Endothelial cell (in vitro differentiated cells): ENCODE measurements around the gene R3HDM4. TPM values are rescaled to one million over a fixed set of nuclear protein-coding genes. Genes with fewer than 3 reads are reported as not detected.
"Not testable (repeated sequence)": the region's sequence is repeated elsewhere in the genome, so short reads cannot be mapped to it uniquely, and the experiment has no call there.

Experiments
- DNase-seq: peaks from one replicate; pipeline ENCODE4 v3.0.0; 2021; ENCODE audit warnings: low spot score
- H3K27ac Mint-ChIP-seq: one replicate; pipeline ENCODE4 v1.8.0; 2021; ENCODE audit warnings: mixed read lengths, inconsistent platforms; ENCODE audit not compliant: unreplicated experiment
- H3K27me3 Mint-ChIP-seq: one replicate; pipeline ENCODE4 v1.8.0; 2021; ENCODE audit warnings: mild to moderate bottlenecking, moderate library complexity, mixed read lengths, inconsistent platforms; ENCODE audit not compliant: unreplicated experiment
- H3K36me3 Mint-ChIP-seq: one replicate; pipeline ENCODE4 v1.8.0; 2021; ENCODE audit warnings: mild to moderate bottlenecking, low read depth, mixed read lengths, inconsistent platforms; ENCODE audit not compliant: unreplicated experiment
- H3K4me1 Mint-ChIP-seq: one replicate; pipeline ENCODE4 v1.8.0; 2021; ENCODE audit warnings: mild to moderate bottlenecking, mixed read lengths, inconsistent platforms; ENCODE audit not compliant: unreplicated experiment
- H3K4me3 Mint-ChIP-seq: one replicate; pipeline ENCODE4 v1.8.0; 2021; ENCODE audit warnings: mild to moderate bottlenecking, mixed read lengths, inconsistent platforms; ENCODE audit not compliant: unreplicated experiment
- H3K9me3 Mint-ChIP-seq: one replicate; pipeline ENCODE4 v1.8.0; 2021; ENCODE audit warnings: mixed read lengths, inconsistent platforms; ENCODE audit not compliant: unreplicated experiment
- total RNA-seq: library from RNA; stranded (reverse); fragmentation: NEBNext Ultra II Directional; extraction: Animal tissue kit (Norgen Biotek cat#: 25700); gene quantifications from one replicate; pipeline ENCODE4 v1.2.1, GENCODE V29; 2021; ENCODE audit not compliant: unreplicated experiment
- TF ChIP-seq, protein P1 (sequence below): fragments of 200-600 bp; sonication (generic); IDR thresholded peaks from one replicate; pipeline ENCODE4 v1.5.0; 2021; ENCODE audit warnings: antibody characterized with exemption; ENCODE audit not compliant: unreplicated experiment

R3HDM4 gene
- total RNA-seq, 1 donor from 2014 or later = 40.6 TPM

DNA sequence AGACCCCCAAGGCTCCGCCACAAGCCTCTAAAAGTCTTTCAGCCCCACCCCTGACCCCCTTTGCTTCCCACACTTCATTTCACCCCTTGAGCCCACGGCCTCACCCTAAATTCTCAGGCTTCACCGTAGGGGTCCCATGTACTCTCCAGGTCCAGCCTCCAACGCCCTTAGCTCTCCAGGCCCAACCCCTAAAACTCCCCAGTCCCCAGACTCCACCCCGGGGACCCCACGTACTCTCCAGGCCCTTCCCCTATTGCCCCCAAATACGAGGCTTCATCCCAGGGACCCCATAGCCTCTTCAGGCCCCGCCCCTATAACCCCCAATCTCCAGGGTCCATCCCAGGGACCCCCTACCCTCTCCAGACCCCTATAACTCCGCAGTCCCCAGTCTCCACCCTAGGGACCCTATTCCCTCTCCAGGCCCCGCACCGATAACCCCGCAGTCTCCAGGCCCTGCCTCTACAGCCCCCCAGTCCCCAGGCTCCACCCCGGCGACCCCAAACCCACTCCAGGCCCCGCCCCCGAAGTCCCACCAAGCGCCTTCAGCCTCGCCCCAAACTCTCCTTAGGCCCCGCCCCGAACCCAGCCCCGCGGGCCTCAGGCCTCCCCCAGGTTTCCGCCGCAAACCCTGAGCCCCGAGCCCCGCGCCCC, 20.7 kb downstream of the R3HDM4 start:
- H3K27me3 Mint-ChIP-seq = peaks cover 6% of the 10 kb centered on the region
- peak overlapping the region; percentile 67 for H3K27ac Mint-ChIP-seq
- H3K9me3 Mint-ChIP-seq = no peaks in the 10 kb centered on the region
- peak overlapping the region; percentile 93 for H3K4me3 Mint-ChIP-seq
- peak; percentile 26 for DNase-seq
- H3K36me3 Mint-ChIP-seq = peaks cover 3% of the 10 kb centered on the region
- TF ChIP-seq, protein P1, sequence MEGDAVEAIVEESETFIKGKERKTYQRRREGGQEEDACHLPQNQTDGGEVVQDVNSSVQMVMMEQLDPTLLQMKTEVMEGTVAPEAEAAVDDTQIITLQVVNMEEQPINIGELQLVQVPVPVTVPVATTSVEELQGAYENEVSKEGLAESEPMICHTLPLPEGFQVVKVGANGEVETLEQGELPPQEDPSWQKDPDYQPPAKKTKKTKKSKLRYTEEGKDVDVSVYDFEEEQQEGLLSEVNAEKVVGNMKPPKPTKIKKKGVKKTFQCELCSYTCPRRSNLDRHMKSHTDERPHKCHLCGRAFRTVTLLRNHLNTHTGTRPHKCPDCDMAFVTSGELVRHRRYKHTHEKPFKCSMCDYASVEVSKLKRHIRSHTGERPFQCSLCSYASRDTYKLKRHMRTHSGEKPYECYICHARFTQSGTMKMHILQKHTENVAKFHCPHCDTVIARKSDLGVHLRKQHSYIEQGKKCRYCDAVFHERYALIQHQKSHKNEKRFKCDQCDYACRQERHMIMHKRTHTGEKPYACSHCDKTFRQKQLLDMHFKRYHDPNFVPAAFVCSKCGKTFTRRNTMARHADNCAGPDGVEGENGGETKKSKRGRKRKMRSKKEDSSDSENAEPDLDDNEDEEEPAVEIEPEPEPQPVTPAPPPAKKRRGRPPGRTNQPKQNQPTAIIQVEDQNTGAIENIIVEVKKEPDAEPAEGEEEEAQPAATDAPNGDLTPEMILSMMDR = no peak
- H3K4me1 Mint-ChIP-seq = peaks cover 6% of the 10 kb centered on the region

DNA sequence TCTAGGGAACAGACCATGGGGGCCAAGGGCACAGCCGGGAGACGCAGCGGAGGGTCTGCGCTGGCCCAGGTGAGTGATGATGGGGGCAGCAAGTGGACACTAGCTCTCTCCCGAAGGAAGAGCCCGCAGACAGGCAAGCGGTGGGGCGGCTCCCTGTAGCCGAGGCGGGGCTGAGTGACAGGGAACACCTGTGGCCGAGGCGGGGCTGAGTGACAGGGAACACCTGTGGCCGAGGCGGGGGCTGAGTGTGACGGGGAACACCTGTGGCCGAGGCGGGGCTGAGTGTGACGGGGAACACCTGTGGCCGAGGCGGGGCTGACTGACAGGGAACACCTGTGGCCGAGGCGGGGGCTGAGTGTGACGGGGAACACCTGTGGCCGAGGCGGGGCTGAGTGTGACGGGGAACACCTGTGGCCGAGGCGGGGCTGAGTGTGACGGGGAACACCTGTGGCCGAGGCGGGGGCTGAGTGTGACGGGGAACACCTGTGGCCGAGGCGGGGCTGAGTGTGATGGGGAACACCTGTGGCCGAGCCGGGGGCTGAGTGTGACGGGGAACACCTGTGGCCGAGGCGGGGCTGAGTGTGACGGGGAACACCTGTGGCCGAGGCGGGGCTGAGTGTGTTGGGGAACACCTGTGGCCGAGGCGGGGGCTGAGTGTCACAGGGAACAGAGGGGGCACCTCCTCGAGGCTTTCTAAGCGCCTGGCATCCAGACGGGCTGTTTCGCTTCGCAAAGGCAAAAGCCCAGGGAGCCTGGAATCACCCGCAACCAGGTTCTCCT, 21.4 kb downstream of the R3HDM4 start:
- peak overlapping the region; percentile 77 for H3K4me3 Mint-ChIP-seq
- not testable (repeated sequence) for DNase-seq, H3K9me3 Mint-ChIP-seq, H3K27me3 Mint-ChIP-seq, H3K36me3 Mint-ChIP-seq, H3K27ac Mint-ChIP-seq, H3K4me1 Mint-ChIP-seq

DNA sequence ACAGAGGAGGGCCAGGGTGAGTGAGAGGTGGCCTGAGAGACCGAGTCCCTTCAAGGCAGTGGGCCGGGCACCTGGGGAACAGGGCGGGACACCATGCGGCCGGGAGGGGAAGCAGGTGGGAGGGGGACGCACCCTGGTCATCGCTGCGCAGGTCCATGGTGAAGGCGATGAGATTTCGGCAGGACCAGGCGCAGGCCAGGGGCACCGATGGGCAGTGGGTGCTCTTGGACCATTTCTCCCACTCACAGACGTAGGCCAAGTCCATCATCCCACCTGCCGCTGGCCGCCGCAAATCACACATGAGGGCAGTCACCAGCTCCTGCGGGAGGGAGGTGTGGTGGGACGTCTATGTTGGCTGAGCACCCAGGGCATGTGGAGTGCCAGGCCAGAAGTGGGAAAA, 22.2 kb downstream of the R3HDM4 start:
- peak overlapping the region; percentile 30 for H3K27ac Mint-ChIP-seq
- H3K27me3 Mint-ChIP-seq = peaks cover 6% of the 10 kb centered on the region
- no peaks in the 10 kb centered on the region for H3K9me3 Mint-ChIP-seq
- no peak for DNase-seq
- H3K4me1 Mint-ChIP-seq = peaks cover 6% of the 10 kb centered on the region
- H3K36me3 Mint-ChIP-seq = peaks cover 7% of the 10 kb centered on the region
- H3K4me3 Mint-ChIP-seq = peak overlapping the region; percentile 77
- TF ChIP-seq, protein P1 = no peak

DNA sequence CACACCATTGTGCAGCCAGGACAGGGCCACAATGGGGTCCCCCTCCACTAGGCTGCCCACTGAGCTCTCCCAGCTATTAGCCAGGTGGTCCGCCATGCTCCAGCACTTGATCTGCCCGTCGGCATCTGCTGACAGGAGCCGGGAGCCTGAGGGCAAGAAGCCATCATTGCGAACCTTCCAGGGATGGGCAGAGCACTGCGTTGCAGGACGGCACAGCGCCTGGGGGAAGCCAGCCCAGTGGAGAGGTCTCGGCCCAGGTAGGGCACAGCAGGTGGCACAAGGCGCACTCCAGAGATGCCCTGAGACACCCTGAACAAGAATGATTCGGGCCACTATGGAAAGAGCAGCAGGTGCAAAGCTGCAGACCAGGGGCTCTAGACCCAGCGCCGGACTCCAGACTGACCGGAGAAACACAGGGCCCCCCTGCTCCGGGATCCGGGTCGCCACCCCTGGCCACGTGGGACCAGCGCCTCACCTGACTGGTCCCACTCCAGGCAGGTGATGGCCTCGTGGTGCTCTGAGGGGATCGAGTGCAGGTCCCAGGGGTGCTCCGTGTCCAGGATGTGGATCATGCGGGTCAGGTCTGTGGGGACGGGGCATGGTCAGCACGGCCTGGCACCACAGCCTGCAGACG, 23.2 kb downstream of the R3HDM4 start:
- TF ChIP-seq, protein P1 = no peak
- H3K27me3 Mint-ChIP-seq = peaks cover 6% of the 10 kb centered on the region
- DNase-seq = no peak
- no peak overlapping the region for H3K4me3 Mint-ChIP-seq
- peaks cover 6% of the 10 kb centered on the region for H3K4me1 Mint-ChIP-seq
- no peaks in the 10 kb centered on the region for H3K9me3 Mint-ChIP-seq
- H3K36me3 Mint-ChIP-seq = peaks cover 7% of the 10 kb centered on the region
- no peak overlapping the region for H3K27ac Mint-ChIP-seq

DNA sequence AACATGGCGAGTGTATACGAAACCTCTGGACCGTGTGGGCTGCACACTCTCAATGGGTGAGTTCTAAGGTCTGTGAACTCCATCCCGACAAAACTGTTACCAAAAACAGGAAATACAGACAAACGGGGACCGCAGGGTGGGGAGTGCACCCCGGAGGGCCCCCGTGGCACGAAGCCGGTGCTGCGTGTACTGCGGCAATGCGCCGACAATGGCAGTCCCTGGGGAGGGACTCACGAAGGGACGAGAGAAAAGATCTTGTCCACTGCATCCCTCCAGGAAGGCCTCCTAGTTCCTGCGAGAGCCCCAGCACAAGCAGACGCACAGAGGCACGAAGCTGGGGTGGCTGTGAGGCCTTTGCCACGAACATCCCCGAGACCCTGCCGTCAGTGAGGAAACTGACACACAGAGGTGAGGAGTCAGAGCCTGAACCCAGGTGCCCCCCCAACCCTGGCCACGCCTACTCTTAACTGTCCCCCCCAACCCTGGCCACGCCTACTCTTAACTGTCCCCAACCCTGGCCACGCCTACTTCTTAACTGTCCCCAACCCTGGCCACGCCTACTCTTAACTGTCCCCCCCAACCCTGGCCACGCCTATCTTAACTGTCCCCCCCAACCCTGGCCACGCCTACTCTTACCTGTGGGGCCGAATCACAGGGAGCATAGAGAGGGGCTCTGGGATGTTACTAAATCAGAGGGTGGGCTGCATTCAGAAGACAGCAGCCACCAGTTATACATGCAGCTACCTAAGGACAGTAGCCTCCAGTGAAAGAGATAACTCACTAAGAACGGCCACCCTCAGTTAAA, 24.2 kb downstream of the R3HDM4 start:
- Mint-ChIP-seq H3K27ac (no peak overlapping the region), H3K4me1 (peaks cover 6% of the 10 kb centered on the region), H3K4me3 (no peak overlapping the region), H3K9me3 (no peaks in the 10 kb centered on the region), H3K27me3 (peaks cover 6% of the 10 kb centered on the region), H3K36me3 (peaks cover 7% of the 10 kb centered on the region)
- no peak for DNase-seq
- TF ChIP-seq, protein P1 = no peak
